GM12878 (cell line): Measurements from ENCODE around the gene ALG3. TPM values are rescaled to one million over a fixed set of nuclear protein-coding genes. Genes with fewer than 3 reads are reported as not detected.

Experiments used
- ATAC-seq: fragments of 200-7000 bp; cut with Tn5 transposase; 3 replicates; pipeline ENCODE4 v1.9.1; 2020; ENCODE audit warnings: mild to moderate bottlenecking, moderate library complexity
- BruUV-seq: library from RNA; stranded (reverse); fragments of 400-500 nt; replicated peaks from 2 replicates; lab custom pipeline; 2021; lab: Mats Ljungman, UMichigan
- CTCF ChIA-PET: fragments of 300-600 bp; sonication (Branson Sonifier 250); formaldehyde crosslinking; extraction: SDS; loops from one replicate; lab custom pipeline; 2021; ENCODE audit warnings: inconsistent platforms; lab: Yijun Ruan, JAX
- POLR2A ChIA-PET: fragments of 350-600 bp; formaldehyde crosslinking; extraction: SDS; loops from one replicate; lab custom pipeline; 2021; ENCODE audit warnings: inconsistent platforms; lab: Charles Lee
- RAD21 ChIA-PET: fragments of 300-600 bp; sonication (Branson Sonifier 250); formaldehyde crosslinking; loops from one replicate; lab custom pipeline; 2023; ENCODE audit warnings: antibody characterized with exemption; ENCODE audit not compliant: unreplicated experiment; lab: Charles Lee
- SMC1A ChIA-PET: fragments of 300-600 bp; sonication (Branson Sonifier 250); formaldehyde crosslinking; loops from one replicate; lab custom pipeline; 2023; ENCODE audit not compliant: unreplicated experiment, uncharacterized antibody; lab: Charles Lee
- DNase-seq: peaks from one replicate; pipeline ENCODE4 v3.0.0-alpha.2; 2011; ENCODE audit warnings: low read depth, low spot score
- FAIRE-seq: peaks from 3 replicates; lab custom pipeline; 2011; peaks lifted over from hg19 to GRCh38; lab: Jason Lieb, UNC
- H2AFZ ChIP-seq: 2 replicates; pipeline ENCODE4 v1.6.0; 2011; ENCODE audit warnings: low read depth, low read length, control low read depth; ENCODE audit not compliant: control insufficient read depth
- H3K27ac ChIP-seq: 2 replicates; pipeline ENCODE4 v1.5.1; 2011; ENCODE audit warnings: control low read depth; ENCODE audit not compliant: control insufficient read depth, insufficient read depth
- H3K27me3 ChIP-seq, 2 experiments: replicated peaks in 1 of 2; 2 replicates each; pipeline versions ENCODE4 v1.6.0 to v1.6.1; 2011; ENCODE audit warnings: low read length in 1 of 2; ENCODE audit not compliant: control insufficient read depth in 2 of 2, insufficient read depth in 2 of 2
- H3K36me3 ChIP-seq, 2 experiments: 2 replicates each; pipeline ENCODE4 v1.5.1; 2011; ENCODE audit warnings: low read length in 1 of 2; ENCODE audit not compliant: control insufficient read depth in 2 of 2, insufficient read depth in 2 of 2
- H3K4me1 ChIP-seq: 2 replicates; pipeline ENCODE4 v1.6.1; 2011; ENCODE audit warnings: mild to moderate bottlenecking, low read length, moderate library complexity, mixed read lengths; ENCODE audit not compliant: control insufficient read depth, insufficient read depth
- H3K4me2 ChIP-seq: 2 replicates; pipeline ENCODE4 v1.6.0; 2011; ENCODE audit warnings: control low read depth; ENCODE audit not compliant: control insufficient read depth, insufficient read depth
- H3K4me3 ChIP-seq: fragments of 200-600 bp; sonication (generic); 2 replicates; pipeline ENCODE4 v1.5.1; 2016
- H3K79me2 ChIP-seq: 2 replicates; pipeline ENCODE4 v1.6.0; 2011; ENCODE audit warnings: low read length; ENCODE audit not compliant: control insufficient read depth, insufficient read depth
- H3K9ac ChIP-seq: 2 replicates; pipeline ENCODE4 v1.8.0; 2011; ENCODE audit warnings: low read length, control low read depth, mixed read lengths; ENCODE audit not compliant: control insufficient read depth, insufficient read depth
- H3K9me3 ChIP-seq: replicated peaks from 3 replicates; pipeline ENCODE4 v1.5.1; 2011; ENCODE audit warnings: mild to moderate bottlenecking, low read length; ENCODE audit not compliant: control insufficient read depth, insufficient read depth
- H4K20me1 ChIP-seq: 2 replicates; pipeline ENCODE4 v1.6.0; 2011; ENCODE audit not compliant: control insufficient read depth, insufficient read depth
- BHLHE40 ChIP-seq, 2 experiments: fragments of 450-650 bp in 1 of 2; IDR thresholded peaks; 2 replicates each; pipeline ENCODE4 v1.6.1; 2011 to 2017; ENCODE audit warnings: low read depth in 2 of 2, borderline replicate concordance in 1 of 2, improper control_type of control experiment in 1 of 2, low read length in 1 of 2, mild to moderate bottlenecking in 1 of 2
- BRCA1 ChIP-seq: IDR thresholded peaks from 2 replicates; pipeline ENCODE4 v1.6.1; 2011; ENCODE audit warnings: low read depth, low read length, improper control_type of control experiment
- FOS ChIP-seq: IDR thresholded peaks from 3 replicates; pipeline ENCODE4 v1.6.1; 2011; ENCODE audit warnings: borderline replicate concordance; ENCODE audit not compliant: insufficient read length; ENCODE audit errors: extremely low read depth
- FOXK2 ChIP-seq: fragments of 450-650 bp; IDR thresholded peaks from 2 replicates; pipeline ENCODE4 v1.6.1; 2017; ENCODE audit warnings: mild to moderate bottlenecking, moderate library complexity
- HDGF ChIP-seq: fragments of 450-650 bp; IDR thresholded peaks from 2 replicates; pipeline ENCODE4 v1.6.1; 2016; ENCODE audit warnings: antibody characterized with exemption
- MTA2 ChIP-seq: fragments of 450-650 bp; IDR thresholded peaks from 2 replicates; pipeline ENCODE4 v1.6.1; 2016; ENCODE audit warnings: low read depth, mild to moderate bottlenecking, moderate library complexity
- MXI1 ChIP-seq: fragments of 150-350 bp; IDR thresholded peaks from 2 replicates; pipeline ENCODE4 v1.6.1; 2011; ENCODE audit warnings: low read depth, mild to moderate bottlenecking, inconsistent platforms, low read length, improper control_type of control experiment
- NFXL1 ChIP-seq: fragments of 450-650 bp; IDR thresholded peaks from 2 replicates; pipeline ENCODE4 v1.6.1; 2017; ENCODE audit warnings: antibody characterized with exemption, mild to moderate bottlenecking, borderline replicate concordance
- ZNF207 ChIP-seq: fragments of 450-650 bp; IDR thresholded peaks from 2 replicates; pipeline ENCODE4 v1.6.1; 2014; ENCODE audit warnings: antibody characterized with exemption, mild to moderate bottlenecking, borderline replicate concordance
- WGBS: methylation state at CpG from one replicate; pipeline ENCODE4 v1.1.6; 2016; ENCODE audit warnings: low lambda C conversion rate; ENCODE audit not compliant: insufficient replicate concordance, insufficient coverage; ENCODE audit errors: missing lambda C conversion rate; 5-methylcytosine and 5-hydroxymethylcytosine counted together
- in situ Hi-C: fragments of 300-500 bp; cut with MboI; formaldehyde crosslinking; loops from 9 replicates; pipeline ENCODE4 v1.14.3; 2018; ENCODE audit warnings: mixed read lengths
- intact Hi-C: fragments of 100-400 bp; cut with micrococcal nuclease; formaldehyde crosslinking; loops from one replicate; pipeline ENCODE4 v1.14.2; 2022; ENCODE audit not compliant: unreplicated experiment
- polyA plus RNA-seq, 11 experiments: library from polyadenylated mRNA; depleted of rRNA in 4 of 11; unstranded in 6 of 11; stranded (reverse) in 5 of 11; fragments of >200 nt; fragmentation: Nextera tagmentation in 4 of 11; fragmentation: Illumina TruSeq in 1 of 11; extraction: Ambion mirVana in 4 of 11; extraction: Trizol in 1 of 11; gene quantifications; 1 replicate in 1 of 11; 2 replicates in 10 of 11; pipeline versions ENCODE4 v1.2.1 to v1.2.3, GENCODE V29; 2011 to 2016; ENCODE audit warnings: inconsistent platforms in 2 of 11, missing spikeins in 2 of 11, low read depth in 1 of 11
- total RNA-seq, 4 experiments: library from RNA; depleted of rRNA in 3 of 4; stranded (reverse); fragments of >200 nt in 3 of 4; fragmentation: Illumina TruSeq in 1 of 4; extraction: Trizol in 1 of 4; gene quantifications; 2 replicates each; pipeline versions ENCODE4 v1.2.1 to v1.2.3, GENCODE V29; 2013 to 2021
- TF ChIP-seq, protein P1 (sequence below): IDR thresholded peaks from 2 replicates; pipeline ENCODE4 v1.6.1; 2012; ENCODE audit warnings: mild to moderate bottlenecking, low read depth, low read length
- TF ChIP-seq, protein P2 (sequence below): IDR thresholded peaks from 2 replicates; pipeline ENCODE4 v1.6.1; 2011; ENCODE audit warnings: borderline replicate concordance, low read depth, mild to moderate bottlenecking, moderate library complexity, mixed read lengths, low read length; ENCODE audit not compliant: insufficient read depth; ENCODE audit errors: extremely low read length
- TF ChIP-seq, protein P3 (sequence below): fragments of 450-650 bp; IDR thresholded peaks from 2 replicates; pipeline ENCODE4 v1.6.1; 2017; ENCODE audit warnings: mild to moderate bottlenecking
- TF ChIP-seq, protein P4 (sequence below): fragments of 450-650 bp; formaldehyde crosslinking; IDR thresholded peaks from 2 replicates; pipeline ENCODE4 v1.4.0; 2020; ENCODE audit warnings: mild to moderate bottlenecking, moderate library complexity

The ALG3 gene
- total and polyA plus RNA-seq, 10 of the 15 experiments (the other 5 are each of a cell fraction or from before 2014, with no cell fraction given), result 13.6 to 84.7 (median 39.4) TPM

DNA sequence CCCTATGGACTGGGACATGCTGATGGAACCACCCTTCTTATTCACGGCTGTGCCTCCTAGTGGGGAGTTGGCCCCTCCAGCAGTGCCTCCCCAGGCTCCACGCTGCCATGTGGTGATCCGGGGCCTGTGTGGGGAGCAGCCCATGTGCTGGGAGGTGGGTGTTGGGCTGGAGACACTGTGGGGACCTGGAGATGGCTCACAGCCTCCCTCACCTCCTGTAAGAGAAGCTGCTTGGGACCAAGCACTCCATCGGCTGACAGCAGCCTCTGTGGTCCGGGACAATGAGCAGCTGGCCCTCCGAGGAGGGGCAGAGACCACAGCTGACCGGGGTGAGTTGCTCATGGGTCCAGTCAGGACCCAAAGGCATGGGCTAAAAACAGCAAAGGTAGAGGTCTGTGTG lies 9.1 kb downstream of the ALG3 start:
- Histone ChIP-seq H3K9me3 (no peaks in the 10 kb centered on the region), H3K79me2 (no peaks in the 10 kb centered on the region), H3K36me3 (peaks cover 15 to 17% of the 10 kb centered on the region in 2 experiments; a peak in 3 of 4 replicates), H4K20me1 (no peaks in the 10 kb centered on the region), H3K4me2 (no peak overlapping the region), H3K27me3 (no peaks in the 10 kb centered on the region), H3K27ac (no peak overlapping the region), H3K9ac (no peak overlapping the region), H3K4me3 (no peak overlapping the region), H3K4me1 (no peaks in the 10 kb centered on the region), H2AFZ (no peak overlapping the region)
- ATAC-seq (no peak), FAIRE-seq (no peak), DNase-seq (no peak)
- ChIA-PET RAD21 (no interaction called here), SMC1A (no interaction called here), POLR2A (no interaction called here), CTCF (interaction anchor here (0.6 to 1.3 kb wide), 2 partner anchors 10 to 764 kb away, joined by 3 to 5 read pairs; partner anchors contain the start of gene EEF1AKMT4)
- intact Hi-C loops (no loop called here), in situ Hi-C loops (no loop called here)
- no TSS peak for BruUV-seq
- WGBS, result 41% methylated on average over 7 of the region's 7 CpGs
- no peak for TF ChIP-seq NFXL1
- TF ChIP-seq BRCA1, result no peak
- TF ChIP-seq, protein P1, sequence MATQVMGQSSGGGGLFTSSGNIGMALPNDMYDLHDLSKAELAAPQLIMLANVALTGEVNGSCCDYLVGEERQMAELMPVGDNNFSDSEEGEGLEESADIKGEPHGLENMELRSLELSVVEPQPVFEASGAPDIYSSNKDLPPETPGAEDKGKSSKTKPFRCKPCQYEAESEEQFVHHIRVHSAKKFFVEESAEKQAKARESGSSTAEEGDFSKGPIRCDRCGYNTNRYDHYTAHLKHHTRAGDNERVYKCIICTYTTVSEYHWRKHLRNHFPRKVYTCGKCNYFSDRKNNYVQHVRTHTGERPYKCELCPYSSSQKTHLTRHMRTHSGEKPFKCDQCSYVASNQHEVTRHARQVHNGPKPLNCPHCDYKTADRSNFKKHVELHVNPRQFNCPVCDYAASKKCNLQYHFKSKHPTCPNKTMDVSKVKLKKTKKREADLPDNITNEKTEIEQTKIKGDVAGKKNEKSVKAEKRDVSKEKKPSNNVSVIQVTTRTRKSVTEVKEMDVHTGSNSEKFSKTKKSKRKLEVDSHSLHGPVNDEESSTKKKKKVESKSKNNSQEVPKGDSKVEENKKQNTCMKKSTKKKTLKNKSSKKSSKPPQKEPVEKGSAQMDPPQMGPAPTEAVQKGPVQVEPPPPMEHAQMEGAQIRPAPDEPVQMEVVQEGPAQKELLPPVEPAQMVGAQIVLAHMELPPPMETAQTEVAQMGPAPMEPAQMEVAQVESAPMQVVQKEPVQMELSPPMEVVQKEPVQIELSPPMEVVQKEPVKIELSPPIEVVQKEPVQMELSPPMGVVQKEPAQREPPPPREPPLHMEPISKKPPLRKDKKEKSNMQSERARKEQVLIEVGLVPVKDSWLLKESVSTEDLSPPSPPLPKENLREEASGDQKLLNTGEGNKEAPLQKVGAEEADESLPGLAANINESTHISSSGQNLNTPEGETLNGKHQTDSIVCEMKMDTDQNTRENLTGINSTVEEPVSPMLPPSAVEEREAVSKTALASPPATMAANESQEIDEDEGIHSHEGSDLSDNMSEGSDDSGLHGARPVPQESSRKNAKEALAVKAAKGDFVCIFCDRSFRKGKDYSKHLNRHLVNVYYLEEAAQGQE, result no peak
- TF ChIP-seq BHLHE40 (IDR thresholded peaks at IDR 0.05; ENCODE audit: borderline replicate concordance in 1 of 2, low read depth in 2 of 2, low read length in 1 of 2), result no peak
- no peak for TF ChIP-seq MTA2
- TF ChIP-seq, protein P2, sequence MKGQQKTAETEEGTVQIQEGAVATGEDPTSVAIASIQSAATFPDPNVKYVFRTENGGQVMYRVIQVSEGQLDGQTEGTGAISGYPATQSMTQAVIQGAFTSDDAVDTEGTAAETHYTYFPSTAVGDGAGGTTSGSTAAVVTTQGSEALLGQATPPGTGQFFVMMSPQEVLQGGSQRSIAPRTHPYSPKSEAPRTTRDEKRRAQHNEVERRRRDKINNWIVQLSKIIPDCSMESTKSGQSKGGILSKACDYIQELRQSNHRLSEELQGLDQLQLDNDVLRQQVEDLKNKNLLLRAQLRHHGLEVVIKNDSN, result no peak
- TF ChIP-seq MXI1, result no peak
- no peak for TF ChIP-seq ZNF207
- TF ChIP-seq FOXK2, result no peak
- TF ChIP-seq, protein P3, sequence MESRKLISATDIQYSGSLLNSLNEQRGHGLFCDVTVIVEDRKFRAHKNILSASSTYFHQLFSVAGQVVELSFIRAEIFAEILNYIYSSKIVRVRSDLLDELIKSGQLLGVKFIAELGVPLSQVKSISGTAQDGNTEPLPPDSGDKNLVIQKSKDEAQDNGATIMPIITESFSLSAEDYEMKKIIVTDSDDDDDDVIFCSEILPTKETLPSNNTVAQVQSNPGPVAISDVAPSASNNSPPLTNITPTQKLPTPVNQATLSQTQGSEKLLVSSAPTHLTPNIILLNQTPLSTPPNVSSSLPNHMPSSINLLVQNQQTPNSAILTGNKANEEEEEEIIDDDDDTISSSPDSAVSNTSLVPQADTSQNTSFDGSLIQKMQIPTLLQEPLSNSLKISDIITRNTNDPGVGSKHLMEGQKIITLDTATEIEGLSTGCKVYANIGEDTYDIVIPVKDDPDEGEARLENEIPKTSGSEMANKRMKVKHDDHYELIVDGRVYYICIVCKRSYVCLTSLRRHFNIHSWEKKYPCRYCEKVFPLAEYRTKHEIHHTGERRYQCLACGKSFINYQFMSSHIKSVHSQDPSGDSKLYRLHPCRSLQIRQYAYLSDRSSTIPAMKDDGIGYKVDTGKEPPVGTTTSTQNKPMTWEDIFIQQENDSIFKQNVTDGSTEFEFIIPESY, result no peak
- TF ChIP-seq, protein P4, sequence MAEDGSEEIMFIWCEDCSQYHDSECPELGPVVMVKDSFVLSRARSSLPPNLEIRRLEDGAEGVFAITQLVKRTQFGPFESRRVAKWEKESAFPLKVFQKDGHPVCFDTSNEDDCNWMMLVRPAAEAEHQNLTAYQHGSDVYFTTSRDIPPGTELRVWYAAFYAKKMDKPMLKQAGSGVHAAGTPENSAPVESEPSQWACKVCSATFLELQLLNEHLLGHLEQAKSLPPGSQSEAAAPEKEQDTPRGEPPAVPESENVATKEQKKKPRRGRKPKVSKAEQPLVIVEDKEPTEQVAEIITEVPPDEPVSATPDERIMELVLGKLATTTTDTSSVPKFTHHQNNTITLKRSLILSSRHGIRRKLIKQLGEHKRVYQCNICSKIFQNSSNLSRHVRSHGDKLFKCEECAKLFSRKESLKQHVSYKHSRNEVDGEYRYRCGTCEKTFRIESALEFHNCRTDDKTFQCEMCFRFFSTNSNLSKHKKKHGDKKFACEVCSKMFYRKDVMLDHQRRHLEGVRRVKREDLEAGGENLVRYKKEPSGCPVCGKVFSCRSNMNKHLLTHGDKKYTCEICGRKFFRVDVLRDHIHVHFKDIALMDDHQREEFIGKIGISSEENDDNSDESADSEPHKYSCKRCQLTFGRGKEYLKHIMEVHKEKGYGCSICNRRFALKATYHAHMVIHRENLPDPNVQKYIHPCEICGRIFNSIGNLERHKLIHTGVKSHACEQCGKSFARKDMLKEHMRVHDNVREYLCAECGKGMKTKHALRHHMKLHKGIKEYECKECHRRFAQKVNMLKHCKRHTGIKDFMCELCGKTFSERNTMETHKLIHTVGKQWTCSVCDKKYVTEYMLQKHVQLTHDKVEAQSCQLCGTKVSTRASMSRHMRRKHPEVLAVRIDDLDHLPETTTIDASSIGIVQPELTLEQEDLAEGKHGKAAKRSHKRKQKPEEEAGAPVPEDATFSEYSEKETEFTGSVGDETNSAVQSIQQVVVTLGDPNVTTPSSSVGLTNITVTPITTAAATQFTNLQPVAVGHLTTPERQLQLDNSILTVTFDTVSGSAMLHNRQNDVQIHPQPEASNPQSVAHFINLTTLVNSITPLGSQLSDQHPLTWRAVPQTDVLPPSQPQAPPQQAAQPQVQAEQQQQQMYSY (CRISPR knock-in tag), result no peak
- no peak for TF ChIP-seq HDGF
- TF ChIP-seq FOS, result no peak
